Endothelial cell of umbilical vein (primary cell): ENCODE measurements around the gene MMP23B. TPM values are rescaled to one million over a fixed set of nuclear protein-coding genes. Genes with fewer than 3 reads are reported as not detected.

Experiments used
- BruUV-seq: library from RNA; stranded (reverse); fragments of 400-500 nt; replicated peaks from 2 replicates; lab custom pipeline; 2021; lab: Mats Ljungman, UMichigan
- CTCF ChIA-PET: fragments of 300-600, 350-600 bp; sonication (Branson Sonifier 250); formaldehyde crosslinking; loops from one replicate; lab custom pipeline; 2021; ENCODE audit warnings: antibody characterized with exemption, inconsistent platforms; lab: Charles Lee
- POLR2A ChIA-PET: fragments of 300-600, 350-600 bp; sonication (Branson Sonifier 250); formaldehyde crosslinking; loops from one replicate; lab custom pipeline; 2021; ENCODE audit warnings: antibody characterized with exemption, inconsistent platforms; lab: Charles Lee
- DNase-seq: peaks from one replicate; pipeline ENCODE4 v3.0.0-alpha.2; 2011; ENCODE audit warnings: low read depth, low spot score
- FAIRE-seq: peaks from 2 replicates; lab custom pipeline; 2011; peaks lifted over from hg19 to GRCh38; lab: Jason Lieb, UNC
- H2AFZ ChIP-seq: 2 replicates; pipeline ENCODE4 v1.6.0; 2012; ENCODE audit warnings: low read depth, low read length, control low read depth, inconsistent platforms
- H3K27ac ChIP-seq: 2 replicates; pipeline ENCODE4 v1.5.1; 2011; ENCODE audit warnings: low read depth, mild to moderate bottlenecking, control low read depth, low read length, moderate library complexity; ENCODE audit not compliant: insufficient read depth
- H3K27me3 ChIP-seq, 2 experiments: 2 replicates each; pipeline versions ENCODE4 v1.6.0 to v1.6.1; 2011; ENCODE audit warnings: low read length in 2 of 2, mixed read lengths in 1 of 2; ENCODE audit not compliant: control insufficient read depth in 2 of 2, insufficient read depth in 2 of 2
- H3K36me3 ChIP-seq, 2 experiments: 2 replicates in 1 of 2; 3 replicates in 1 of 2; pipeline ENCODE4 v1.5.1; 2011; ENCODE audit warnings: low read length in 2 of 2, mild to moderate bottlenecking in 1 of 2, moderate library complexity in 1 of 2; ENCODE audit not compliant: control insufficient read depth in 2 of 2, insufficient read depth in 2 of 2; ENCODE audit errors: extremely low read depth in 1 of 2
- H3K4me1 ChIP-seq: 3 replicates; pipeline ENCODE4 v1.5.1; 2011; ENCODE audit warnings: mild to moderate bottlenecking, low read length; ENCODE audit not compliant: control insufficient read depth, insufficient read depth; ENCODE audit errors: extremely low read depth
- H3K4me2 ChIP-seq: 2 replicates; pipeline ENCODE4 v1.6.1; 2011; ENCODE audit warnings: low read length, control low read depth, mixed read lengths; ENCODE audit not compliant: insufficient read depth
- H3K4me3 ChIP-seq, 3 experiments: fragments of 200-600 bp in 1 of 3; sonication (generic), shearing (Covaris generic) in 1 of 3; replicated peaks in 1 of 3; 2 replicates each; pipeline ENCODE4 v1.5.1; 2011 to 2016; ENCODE audit warnings: control low read depth in 3 of 3, low read length in 3 of 3, mild to moderate bottlenecking in 2 of 3, inconsistent platforms in 1 of 3, low read depth in 1 of 3, moderate library complexity in 1 of 3; ENCODE audit not compliant: insufficient read depth in 1 of 3
- H3K79me2 ChIP-seq: 2 replicates; pipeline ENCODE4 v1.6.0; 2012; ENCODE audit warnings: low read length, inconsistent platforms; ENCODE audit not compliant: control insufficient read depth, insufficient read depth
- H3K9ac ChIP-seq: replicated peaks from 2 replicates; pipeline ENCODE3; 2011; ENCODE audit warnings: low read length, control low read depth; ENCODE audit not compliant: insufficient read depth; ENCODE audit errors: extremely low read depth
- H3K9me1 ChIP-seq: replicated peaks from 3 replicates; pipeline ENCODE4 v1.6.0; 2011; ENCODE audit warnings: mild to moderate bottlenecking, low read length; ENCODE audit not compliant: control insufficient read depth, insufficient read depth; ENCODE audit errors: extremely low read depth
- H3K9me3 ChIP-seq: replicated peaks from 2 replicates; pipeline ENCODE4 v1.5.1; 2012; ENCODE audit warnings: low read length, inconsistent platforms; ENCODE audit not compliant: control insufficient read depth, insufficient read depth
- H4K20me1 ChIP-seq: replicated peaks from 2 replicates; pipeline ENCODE3; 2011; ENCODE audit warnings: mild to moderate bottlenecking, low read length; ENCODE audit not compliant: control insufficient read depth, insufficient read depth; ENCODE audit errors: extremely low read depth
- EZH2 ChIP-seq: IDR thresholded peaks from 2 replicates; pipeline ENCODE4 v1.6.1; 2012; ENCODE audit warnings: borderline replicate concordance, low read depth, mild to moderate bottlenecking, moderate library complexity, low read length, inconsistent platforms; ENCODE audit not compliant: severe bottlenecking
- FOS ChIP-seq: IDR thresholded peaks from 2 replicates; pipeline ENCODE4 v1.6.1; 2011; ENCODE audit warnings: mild to moderate bottlenecking, low read length, moderate library complexity, borderline replicate concordance; ENCODE audit not compliant: insufficient read depth
- GATA2 ChIP-seq: IDR thresholded peaks from 2 replicates; pipeline ENCODE4 v1.7.0; 2011; ENCODE audit warnings: low read depth, mild to moderate bottlenecking, moderate library complexity, mixed read lengths, low read length; ENCODE audit not compliant: insufficient read length, insufficient read depth
- JUN ChIP-seq: IDR thresholded peaks from 2 replicates; pipeline ENCODE4 v1.6.1; 2011; ENCODE audit warnings: borderline replicate concordance, low read depth; ENCODE audit not compliant: insufficient read length, insufficient read depth
- MYC ChIP-seq: IDR thresholded peaks from one replicate; pipeline ENCODE4 v1.6.1; 2011; ENCODE audit warnings: mild to moderate bottlenecking, low read depth, low read length
- POLR2A ChIP-seq: IDR thresholded peaks from 2 replicates; pipeline ENCODE4 v1.6.1; 2012; ENCODE audit warnings: low read depth, mild to moderate bottlenecking, control low read depth, low read length
- POLR2AphosphoS5 ChIP-seq: IDR thresholded peaks from 2 replicates; pipeline ENCODE4 v1.6.1; 2012; ENCODE audit warnings: low read depth, mild to moderate bottlenecking, control low read depth, low read length, moderate library complexity; ENCODE audit not compliant: insufficient read depth
- dilution Hi-C: fragments of 300-500 bp; cut with MboI; formaldehyde crosslinking; loops from one replicate; pipeline ENCODE4 v1.15.0; 2019; ENCODE audit warnings: low sequenced_read_pairs; ENCODE audit not compliant: extremely low pct_ligation_motif_present
- intact Hi-C: fragments of 100-400 bp; cut with micrococcal nuclease; formaldehyde crosslinking; loops from one replicate; pipeline ENCODE4 v1.10.0; 2022
- polyA plus RNA-seq, 4 experiments: library from polyadenylated mRNA; depleted of rRNA in 3 of 4; stranded (reverse) in 3 of 4; unstranded in 1 of 4; fragments of >200 nt; gene quantifications; 2 replicates each; pipeline versions ENCODE4 v1.2.1 to v1.2.3, GENCODE V29; 2011 to 2012; ENCODE audit warnings: missing spikeins in 1 of 4
- total RNA-seq: library from RNA; stranded (reverse); gene quantifications from 2 replicates; pipeline ENCODE4 v1.2.3, GENCODE V29; 2021
- TF ChIP-seq, protein P1 (sequence below), 2 donors: IDR thresholded peaks; 1 replicate in 1 of 2; 2 replicates in 1 of 2; pipeline ENCODE4 v1.5.1; 2011; ENCODE audit warnings: low read length in 2 of 2, mild to moderate bottlenecking in 2 of 2, moderate library complexity in 2 of 2, control low read depth in 1 of 2, inconsistent platforms in 1 of 2, low read depth in 1 of 2; ENCODE audit not compliant: insufficient read depth in 1 of 2; ENCODE audit errors: extremely low read depth in 1 of 2
- TF ChIP-seq, protein P2 (sequence below): IDR thresholded peaks from 2 replicates; pipeline ENCODE4 v1.6.1; 2011; ENCODE audit not compliant: insufficient read depth, insufficient read length

MMP23B gene
- total and polyA plus RNA-seq, 2 donors (not counting 3 experiments of a cell fraction or from before 2014, with no cell fraction given): 0.62 to 5.3 TPM

DNA sequence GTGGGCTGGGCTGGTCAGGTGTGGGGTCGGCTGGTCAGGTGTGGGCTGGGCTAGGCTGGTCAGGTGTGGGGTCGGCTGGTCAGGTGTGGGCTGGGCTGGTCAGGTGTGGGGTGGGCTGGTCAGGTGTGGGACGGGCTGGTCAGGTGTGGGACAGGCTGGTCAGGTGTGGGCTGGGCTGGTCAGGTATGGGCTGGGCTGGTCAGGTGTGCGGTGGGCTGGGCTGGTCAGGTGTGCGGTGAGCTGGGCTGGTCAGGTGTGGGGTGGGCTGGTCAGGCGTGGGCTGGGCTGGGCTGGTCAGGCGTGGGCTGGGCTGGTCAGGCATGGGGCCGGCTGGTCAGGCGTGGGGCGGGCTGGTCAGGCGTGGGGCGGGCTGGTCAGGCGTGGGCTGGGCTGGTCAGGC lies 25.7 kb upstream of the MMP23B start:
- no TSS peak for BruUV-seq
- POLR2A ChIA-PET: no interaction called here
- dilution Hi-C loops: no loop called here

More for the DNA sequence above, 25.7 kb upstream of the MMP23B start:
- TF ChIP-seq, protein P1, sequence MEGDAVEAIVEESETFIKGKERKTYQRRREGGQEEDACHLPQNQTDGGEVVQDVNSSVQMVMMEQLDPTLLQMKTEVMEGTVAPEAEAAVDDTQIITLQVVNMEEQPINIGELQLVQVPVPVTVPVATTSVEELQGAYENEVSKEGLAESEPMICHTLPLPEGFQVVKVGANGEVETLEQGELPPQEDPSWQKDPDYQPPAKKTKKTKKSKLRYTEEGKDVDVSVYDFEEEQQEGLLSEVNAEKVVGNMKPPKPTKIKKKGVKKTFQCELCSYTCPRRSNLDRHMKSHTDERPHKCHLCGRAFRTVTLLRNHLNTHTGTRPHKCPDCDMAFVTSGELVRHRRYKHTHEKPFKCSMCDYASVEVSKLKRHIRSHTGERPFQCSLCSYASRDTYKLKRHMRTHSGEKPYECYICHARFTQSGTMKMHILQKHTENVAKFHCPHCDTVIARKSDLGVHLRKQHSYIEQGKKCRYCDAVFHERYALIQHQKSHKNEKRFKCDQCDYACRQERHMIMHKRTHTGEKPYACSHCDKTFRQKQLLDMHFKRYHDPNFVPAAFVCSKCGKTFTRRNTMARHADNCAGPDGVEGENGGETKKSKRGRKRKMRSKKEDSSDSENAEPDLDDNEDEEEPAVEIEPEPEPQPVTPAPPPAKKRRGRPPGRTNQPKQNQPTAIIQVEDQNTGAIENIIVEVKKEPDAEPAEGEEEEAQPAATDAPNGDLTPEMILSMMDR (IDR thresholded peaks at IDR 0.05; ENCODE audit: extremely low read depth in 1 of 2, insufficient read depth in 1 of 2, low read depth in 1 of 2, low read length in 2 of 2): no peak
- TF ChIP-seq POLR2AphosphoS5: no peak
- TF ChIP-seq MYC: no peak
- TF ChIP-seq EZH2: no peak
- TF ChIP-seq JUN: no peak
- TF ChIP-seq, protein P2, sequence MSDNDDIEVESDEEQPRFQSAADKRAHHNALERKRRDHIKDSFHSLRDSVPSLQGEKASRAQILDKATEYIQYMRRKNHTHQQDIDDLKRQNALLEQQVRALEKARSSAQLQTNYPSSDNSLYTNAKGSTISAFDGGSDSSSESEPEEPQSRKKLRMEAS: no peak
- TF ChIP-seq POLR2A: no peak
- no peak for TF ChIP-seq FOS
- no peak for TF ChIP-seq GATA2
- Histone ChIP-seq H3K27ac (no peak overlapping the region), H3K9ac (no peak overlapping the region), H3K4me1 (no peaks in the 10 kb centered on the region), H3K36me3 (no peaks in the 10 kb centered on the region), H4K20me1 (no peaks in the 10 kb centered on the region), H3K4me2 (no peak overlapping the region), H3K4me3 (no peak overlapping the region), H3K79me2 (no peaks in the 10 kb centered on the region), H2AFZ (no peak overlapping the region), H3K9me3 (no peaks in the 10 kb centered on the region), H3K9me1 (no peaks in the 10 kb centered on the region), H3K27me3 (no peaks in the 10 kb centered on the region)
- intact Hi-C loops: no loop called here
- DNase-seq (no peak), FAIRE-seq (no peak)
- CTCF ChIA-PET: no interaction called here
